ENCODE data around the gene AWAT1. TPM values are rescaled to one million over a fixed set of nuclear protein-coding genes. Genes with fewer than 3 reads are reported as not detected.
"Not testable (repeated sequence)": the region's sequence is repeated elsewhere in the genome, so short reads cannot be mapped to it uniquely, and the experiment has no call there.

The AWAT1 gene
- total RNA-seq, 2 donors from 2014 or later: not detected

DNA sequence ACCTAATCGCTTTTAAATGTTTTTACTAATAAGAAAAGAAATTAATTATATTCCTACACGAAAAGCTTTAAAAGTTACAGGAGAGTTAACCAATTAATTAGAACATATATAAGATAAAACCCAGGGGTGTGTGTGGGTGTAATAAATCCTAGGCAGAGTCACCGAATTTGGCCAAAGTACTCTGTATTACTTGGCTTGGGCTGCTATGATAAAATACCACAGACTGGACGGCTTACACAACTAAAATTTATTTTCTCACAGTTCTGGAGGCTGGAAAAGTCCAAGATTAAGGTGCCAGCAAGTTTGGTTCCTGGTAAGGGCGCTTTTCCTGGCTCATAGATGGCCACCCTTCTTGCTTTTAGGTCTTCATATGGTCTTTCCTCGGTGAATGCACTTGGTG, 10.4 kb downstream of the AWAT1 start:
- ATAC-seq (replicated peaks in 1 of 2) (no peak), DNase-seq (no peak)
- no peaks in the 10 kb centered on the region for H3K36me3 Mint-ChIP-seq (ENCODE audit: insufficient read depth in 2 of 2)
- H3K27ac Mint-ChIP-seq: no peak overlapping the region
- peaks cover 20% of the 10 kb centered on the region for H3K27me3 Mint-ChIP-seq (ENCODE audit: low read depth)
- H3K9me3 Mint-ChIP-seq: no peaks in the 10 kb centered on the region
- no peak overlapping the region for H3K4me3 Mint-ChIP-seq
- peaks cover 6% of the 10 kb centered on the region for H3K4me1 Mint-ChIP-seq (ENCODE audit: low read depth)

DNA sequence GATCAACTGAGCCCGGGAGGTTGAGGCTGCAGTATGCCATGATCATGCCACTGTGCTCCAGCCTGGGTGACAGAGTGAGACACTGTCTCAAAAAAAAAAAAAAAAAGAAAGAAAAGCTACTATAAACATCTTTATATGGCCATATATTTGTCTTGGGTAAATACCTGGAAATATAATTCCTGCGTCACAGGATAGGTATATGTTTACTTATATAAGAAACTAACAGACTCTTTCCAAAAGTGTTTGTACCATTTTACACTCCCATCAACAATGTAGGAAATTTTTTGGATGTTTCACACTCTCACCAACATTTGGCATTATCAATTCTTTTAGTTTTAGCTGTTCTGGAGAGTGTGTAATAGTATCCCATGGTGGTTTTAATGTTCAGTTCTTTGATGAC, 12.8 kb downstream of the AWAT1 start:
- H3K27ac Mint-ChIP-seq: no peak overlapping the region
- H3K4me3 Mint-ChIP-seq: no peak overlapping the region
- ATAC-seq (replicated peaks in 1 of 2) (no peak), DNase-seq (no peak)
- peaks cover 22% of the 10 kb centered on the region for H3K27me3 Mint-ChIP-seq (ENCODE audit: low read depth)
- H3K36me3 Mint-ChIP-seq (ENCODE audit: insufficient read depth in 2 of 2): no peaks in the 10 kb centered on the region
- no peaks in the 10 kb centered on the region for H3K4me1 Mint-ChIP-seq (ENCODE audit: low read depth)
- no peaks in the 10 kb centered on the region for H3K9me3 Mint-ChIP-seq

DNA sequence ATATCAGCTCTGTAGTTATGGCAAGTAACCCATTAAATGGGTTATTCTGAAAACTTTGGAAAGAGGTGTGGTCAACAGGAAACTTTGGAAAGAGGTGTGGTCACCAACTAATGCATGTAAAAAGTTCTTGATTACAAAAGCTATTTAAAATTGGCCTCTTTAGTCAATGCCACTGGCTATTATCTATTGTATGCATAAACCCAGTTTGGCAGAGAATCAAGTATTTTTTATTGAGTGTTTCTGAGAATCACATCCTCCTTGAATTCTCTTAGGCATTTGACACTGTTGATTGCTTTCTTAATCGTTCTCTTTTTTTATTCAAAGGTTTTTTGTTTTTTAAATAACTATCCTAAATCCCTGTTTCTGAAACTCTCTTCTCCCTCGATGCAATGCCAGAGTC, 18.0 kb downstream of the AWAT1 start:
- peaks cover 19% of the 10 kb centered on the region for H3K4me1 Mint-ChIP-seq (ENCODE audit: low read depth)
- no peak overlapping the region for H3K4me3 Mint-ChIP-seq
- H3K27me3 Mint-ChIP-seq (ENCODE audit: low read depth): peaks cover 42% of the 10 kb centered on the region
- ATAC-seq (replicated peaks in 1 of 2): no peak
- peaks cover 2 to 6% of the 10 kb centered on the region in 2 donors for H3K9me3 Mint-ChIP-seq
- no peak for DNase-seq
- H3K36me3 Mint-ChIP-seq (ENCODE audit: insufficient read depth in 2 of 2): peaks cover 1 to 8% of the 10 kb centered on the region in 2 donors
- no peak overlapping the region for H3K27ac Mint-ChIP-seq

DNA sequence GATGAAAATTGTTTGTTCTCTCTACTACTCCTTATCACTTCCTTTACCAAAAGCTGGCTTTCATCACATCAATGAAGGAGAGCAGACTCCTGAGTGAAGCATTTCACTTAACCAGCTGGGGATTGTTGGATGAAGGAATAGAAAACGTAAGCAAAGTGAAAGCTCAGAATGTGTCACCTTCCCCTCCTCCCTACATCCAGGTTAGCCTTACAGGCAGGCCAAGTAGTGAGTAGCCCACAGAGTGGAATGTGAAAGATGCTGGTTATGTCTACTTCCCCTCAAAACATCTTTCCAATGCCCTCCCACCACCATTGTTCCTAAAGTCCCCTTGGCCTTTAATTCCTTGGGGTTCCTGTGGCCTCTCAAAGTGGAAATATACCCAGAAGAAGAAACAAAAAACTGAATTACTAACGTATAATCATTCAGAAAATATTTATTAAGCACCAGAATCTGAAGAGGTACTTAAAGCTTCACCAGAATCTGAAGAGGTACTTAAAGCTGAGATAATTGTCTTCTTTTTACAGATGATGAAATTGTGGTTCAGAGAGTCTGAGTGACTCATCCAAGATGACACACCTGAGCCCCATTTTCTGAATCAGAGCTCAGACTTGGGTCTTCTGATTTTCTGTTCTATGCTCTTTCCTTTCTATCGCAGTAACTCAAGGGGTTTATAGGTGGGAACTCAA, 19.1 kb downstream of the AWAT1 start:
- H3K9me3 Mint-ChIP-seq: peaks cover 2 to 6% of the 10 kb centered on the region in 2 donors
- H3K4me1 Mint-ChIP-seq (ENCODE audit: low read depth): peaks cover 19% of the 10 kb centered on the region
- peak overlapping the region; percentile 97 for H3K27ac Mint-ChIP-seq
- ATAC-seq (replicated peaks in 1 of 2): peak; percentile 93 to 94
- peak; percentile 12 to 36 for DNase-seq
- H3K27me3 Mint-ChIP-seq (ENCODE audit: low read depth): peaks cover 42% of the 10 kb centered on the region
- H3K4me3 Mint-ChIP-seq: peak overlapping the region; percentile 38 to 78
- peaks cover 1 to 8% of the 10 kb centered on the region in 2 donors for H3K36me3 Mint-ChIP-seq (ENCODE audit: insufficient read depth in 2 of 2)

DNA sequence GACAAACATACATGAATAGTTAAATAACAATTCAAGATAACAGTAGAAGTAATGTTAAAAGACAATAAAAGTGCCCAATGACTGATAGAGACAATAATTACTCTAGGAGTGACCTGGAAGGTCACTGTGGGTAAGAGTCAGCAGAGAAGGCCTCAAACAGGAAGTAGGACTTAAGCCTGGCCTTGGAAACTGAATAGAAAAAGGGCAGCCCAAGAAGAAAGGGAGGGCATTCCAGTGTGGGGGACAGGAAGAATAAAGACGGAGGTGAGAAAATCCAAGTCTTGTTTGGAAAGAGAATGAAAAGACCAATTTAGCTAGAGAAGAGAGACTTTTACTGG, 19.6 kb downstream of the AWAT1 start:
- peak overlapping the region; percentile 97 for H3K27ac Mint-ChIP-seq
- peak overlapping the region; percentile 38 to 78 for H3K4me3 Mint-ChIP-seq
- peaks cover 2 to 6% of the 10 kb centered on the region in 2 donors for H3K9me3 Mint-ChIP-seq
- peaks cover 19% of the 10 kb centered on the region for H3K4me1 Mint-ChIP-seq (ENCODE audit: low read depth)
- H3K27me3 Mint-ChIP-seq (ENCODE audit: low read depth): peaks cover 42% of the 10 kb centered on the region
- H3K36me3 Mint-ChIP-seq (ENCODE audit: insufficient read depth in 2 of 2): peaks cover 1 to 10% of the 10 kb centered on the region in 2 donors
- no peak for DNase-seq
- ATAC-seq (replicated peaks in 1 of 2): peak; percentile 42 to 48

DNA sequence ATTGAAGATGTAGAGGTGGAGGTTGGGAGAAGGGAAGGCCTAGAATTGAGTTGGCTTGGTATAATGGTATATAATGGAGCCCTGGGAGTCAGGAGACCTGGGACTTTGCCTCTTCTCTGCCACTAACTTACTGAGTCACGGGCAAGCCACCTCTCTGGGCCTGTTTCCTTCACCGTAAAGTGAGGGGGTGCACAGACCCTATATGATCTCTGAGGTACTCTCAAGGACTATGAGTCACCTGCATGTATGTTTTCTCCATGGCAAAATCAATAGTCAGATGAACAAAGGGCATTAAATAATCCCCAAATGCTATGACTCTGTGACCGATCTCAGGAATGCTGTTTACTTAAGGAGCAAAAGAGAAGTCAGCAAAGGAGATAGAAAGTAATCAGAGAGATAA, 20.5 kb downstream of the AWAT1 start:
- H3K9me3 Mint-ChIP-seq: peaks cover 2 to 6% of the 10 kb centered on the region in 2 donors
- H3K36me3 Mint-ChIP-seq (ENCODE audit: insufficient read depth in 2 of 2): peaks cover 1 to 10% of the 10 kb centered on the region in 2 donors
- DNase-seq: no peak
- H3K4me3 Mint-ChIP-seq: no peak overlapping the region
- no peak for ATAC-seq (replicated peaks in 1 of 2)
- no peak overlapping the region for H3K27ac Mint-ChIP-seq
- peaks cover 19% of the 10 kb centered on the region for H3K4me1 Mint-ChIP-seq (ENCODE audit: low read depth)
- peaks cover 42% of the 10 kb centered on the region for H3K27me3 Mint-ChIP-seq (ENCODE audit: low read depth)

DNA sequence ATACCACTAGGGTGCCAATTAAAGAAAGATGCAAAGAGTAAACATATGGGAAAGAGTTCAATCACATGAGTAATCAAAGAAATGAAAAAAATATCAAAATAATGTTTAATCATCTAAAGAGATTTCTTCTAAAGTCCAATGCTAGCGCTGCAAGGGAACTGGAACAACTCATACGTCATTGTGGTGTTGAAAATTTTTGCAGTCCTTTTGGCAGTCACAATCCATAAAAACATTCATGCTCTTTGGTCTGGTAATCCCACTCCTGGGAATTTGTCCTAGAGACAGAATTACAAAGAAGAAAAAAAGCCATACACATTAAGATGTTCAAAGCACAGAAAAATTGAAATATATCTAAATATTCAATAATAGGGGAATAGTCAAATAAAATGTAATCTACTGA, 21.0 kb downstream of the AWAT1 start:
- Mint-ChIP-seq H3K4me3 (no peak overlapping the region), H3K27ac (no peak overlapping the region), H3K4me1 (ENCODE audit: low read depth) (peaks cover 19% of the 10 kb centered on the region), H3K27me3 (ENCODE audit: low read depth) (peaks cover 42% of the 10 kb centered on the region), H3K36me3 (ENCODE audit: insufficient read depth in 2 of 2) (peaks cover 1 to 10% of the 10 kb centered on the region in 2 donors), H3K9me3 (peaks cover 2 to 6% of the 10 kb centered on the region in 2 donors)
- ATAC-seq (replicated peaks in 1 of 2) (no peak), DNase-seq (no peak)

DNA sequence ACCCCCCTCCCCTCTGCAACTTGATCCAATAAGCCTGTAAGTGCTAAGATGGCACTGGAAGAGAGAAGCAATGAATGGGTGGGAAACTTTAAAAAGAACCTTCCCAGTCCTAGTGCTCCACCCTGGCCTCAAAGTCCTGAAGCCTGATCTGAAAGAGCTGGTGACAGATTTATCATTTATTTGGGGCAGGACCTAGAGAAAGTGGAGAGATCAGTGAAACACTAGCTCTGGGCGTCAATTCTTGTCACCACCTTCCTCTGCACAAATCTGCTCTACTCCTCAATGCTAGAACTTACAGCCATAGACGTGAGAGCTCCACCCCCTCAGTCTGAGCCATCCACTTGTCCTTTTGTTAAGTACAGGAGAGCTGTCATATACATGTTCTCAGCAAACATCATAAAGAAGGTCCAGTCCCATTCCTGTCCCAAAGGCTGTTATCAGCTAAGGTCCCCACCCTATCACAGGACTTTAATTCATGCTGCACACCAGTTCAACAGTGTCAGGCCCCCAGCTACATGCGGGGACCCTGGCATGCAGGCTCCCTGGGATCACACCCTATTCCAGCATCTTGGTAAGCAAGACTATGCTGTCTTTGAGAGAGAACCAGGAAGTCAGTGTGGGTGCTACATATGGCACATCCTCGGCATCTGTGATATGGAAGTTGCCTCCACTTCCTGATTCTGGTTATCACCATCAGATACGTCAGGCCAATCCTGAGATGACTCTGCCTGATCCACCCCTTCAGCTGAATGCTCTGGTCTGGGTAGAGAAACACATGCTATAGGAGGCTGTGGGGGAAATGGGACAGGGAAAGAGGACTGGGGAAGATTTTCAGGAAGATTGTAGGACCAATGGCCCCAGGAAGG, 23.2 kb downstream of the AWAT1 start:
- DNase-seq (no peak), ATAC-seq (replicated peaks in 1 of 2) (no peak)
- Mint-ChIP-seq H3K36me3 (ENCODE audit: insufficient read depth in 2 of 2) (peaks cover 1 to 10% of the 10 kb centered on the region in 2 donors), H3K27ac (no peak overlapping the region), H3K27me3 (ENCODE audit: low read depth) (peaks cover 32% of the 10 kb centered on the region), H3K4me1 (ENCODE audit: low read depth) (peaks cover 19% of the 10 kb centered on the region), H3K9me3 (peaks cover 2 to 6% of the 10 kb centered on the region in 2 donors), H3K4me3 (no peak overlapping the region)

DNA sequence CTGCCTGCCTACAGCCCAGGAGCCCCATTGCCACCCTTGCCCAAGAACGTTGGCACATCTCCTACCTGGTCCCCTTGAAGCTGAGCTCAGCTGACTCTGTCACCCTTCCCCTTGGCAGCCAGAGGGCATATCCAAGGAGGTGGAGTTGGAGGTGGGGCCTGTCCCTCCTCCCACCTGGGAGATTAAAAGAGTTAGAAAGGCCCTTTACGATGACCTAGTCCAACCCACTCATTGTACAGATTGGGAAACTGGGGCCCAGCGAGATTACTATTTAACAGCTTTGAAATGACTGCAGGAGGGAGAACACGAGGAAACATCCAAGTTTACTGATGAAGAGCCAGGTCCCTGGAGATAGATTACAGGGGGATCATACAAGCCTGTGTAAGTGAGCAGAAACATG, 25.6 kb downstream of the AWAT1 start, which contains the start of gene P2RY4:
Gene P2RY4, minus strand, starts transcription at position 101 of the 400 bp plus-strand sequence. CDS start 580 bp downstream, outside the sequence.
- DNase-seq (no peak), ATAC-seq (replicated peaks in 1 of 2) (no peak)
- Mint-ChIP-seq H3K9me3 (no peaks in the 10 kb centered on the region), H3K4me3 (no peak within 1 kb of the TSS), H3K27me3 (ENCODE audit: low read depth) (peaks cover 29% of the 10 kb centered on the region), H3K36me3 (ENCODE audit: insufficient read depth in 2 of 2) (peaks cover 0 to 2% of the 10 kb centered on the region in 2 donors), H3K27ac (no peak within 1 kb of the TSS), H3K4me1 (ENCODE audit: low read depth) (no peaks in the 10 kb centered on the region)

DNA sequence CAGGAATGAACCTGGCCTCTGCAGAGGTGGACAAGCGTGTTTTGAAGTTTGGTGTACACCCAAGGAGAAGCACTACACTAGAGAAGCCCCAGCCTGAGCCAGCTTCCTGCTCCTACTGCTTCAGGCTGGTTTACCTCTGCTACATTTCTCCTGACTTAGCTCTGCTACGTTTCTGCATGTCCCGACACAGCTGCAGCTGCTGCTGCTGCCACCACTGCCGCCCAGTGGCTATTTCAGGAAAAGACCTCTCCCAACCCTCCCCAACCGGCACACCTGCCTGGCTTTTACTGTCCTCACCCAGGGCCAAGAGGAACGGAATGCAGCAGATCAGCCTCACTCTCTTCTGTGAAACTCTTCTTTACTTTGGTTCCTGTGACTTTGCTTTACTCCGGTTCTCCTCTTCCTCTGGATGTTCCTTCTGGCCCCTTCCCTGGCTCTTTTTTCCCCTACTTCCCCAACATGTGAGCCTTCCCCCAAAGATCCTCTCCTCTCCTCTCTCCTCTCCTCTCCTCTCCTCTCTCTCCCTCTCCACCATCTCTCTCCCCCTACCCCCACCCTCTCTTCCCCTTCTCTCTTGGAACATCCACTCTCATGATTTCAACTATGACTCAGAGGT, 28.6 kb downstream of the AWAT1 start:
- peak; percentile 67 to 80 for ATAC-seq (replicated peaks in 1 of 2)
- peak; percentile 42 to 59 for DNase-seq

DNA sequence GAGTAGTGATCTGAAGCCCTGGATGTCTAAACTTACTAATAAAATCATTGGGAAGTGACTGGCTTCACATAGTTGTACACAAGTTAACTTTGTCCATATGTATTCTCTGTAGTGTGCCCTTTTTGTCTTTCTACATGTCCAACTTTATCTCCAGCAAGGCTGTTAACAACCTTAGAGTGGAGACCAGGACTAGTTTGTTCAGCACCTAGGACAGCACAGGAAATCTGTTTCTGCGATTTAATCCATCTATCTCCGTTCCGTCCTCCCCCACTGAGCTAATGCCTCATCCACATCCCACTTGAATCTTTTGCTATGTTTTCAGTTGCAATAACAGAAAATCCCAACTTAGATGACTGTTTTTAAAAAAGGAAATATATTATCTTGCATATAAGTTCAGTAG, 30.3 kb downstream of the AWAT1 start:
- H3K27ac Mint-ChIP-seq: no peak overlapping the region
- DNase-seq (no peak), ATAC-seq (replicated peaks in 1 of 2) (no peak)
- H3K36me3 Mint-ChIP-seq (ENCODE audit: insufficient read depth in 2 of 2): no peaks in the 10 kb centered on the region
- H3K9me3 Mint-ChIP-seq: no peaks in the 10 kb centered on the region
- no peaks in the 10 kb centered on the region for H3K4me1 Mint-ChIP-seq (ENCODE audit: low read depth)
- H3K27me3 Mint-ChIP-seq (ENCODE audit: low read depth): peaks cover 20% of the 10 kb centered on the region
- no peak overlapping the region for H3K4me3 Mint-ChIP-seq

More for the DNA sequence above, 28.6 kb downstream of the AWAT1 start:
- no peak overlapping the region for H3K27ac Mint-ChIP-seq
- peaks cover 16% of the 10 kb centered on the region for H3K27me3 Mint-ChIP-seq (ENCODE audit: low read depth)
- no peak overlapping the region for H3K4me3 Mint-ChIP-seq
- no peaks in the 10 kb centered on the region for H3K9me3 Mint-ChIP-seq
- no peaks in the 10 kb centered on the region for H3K4me1 Mint-ChIP-seq (ENCODE audit: low read depth)
- H3K36me3 Mint-ChIP-seq (ENCODE audit: insufficient read depth in 2 of 2): peaks cover 0 to 2% of the 10 kb centered on the region in 2 donors

DNA sequence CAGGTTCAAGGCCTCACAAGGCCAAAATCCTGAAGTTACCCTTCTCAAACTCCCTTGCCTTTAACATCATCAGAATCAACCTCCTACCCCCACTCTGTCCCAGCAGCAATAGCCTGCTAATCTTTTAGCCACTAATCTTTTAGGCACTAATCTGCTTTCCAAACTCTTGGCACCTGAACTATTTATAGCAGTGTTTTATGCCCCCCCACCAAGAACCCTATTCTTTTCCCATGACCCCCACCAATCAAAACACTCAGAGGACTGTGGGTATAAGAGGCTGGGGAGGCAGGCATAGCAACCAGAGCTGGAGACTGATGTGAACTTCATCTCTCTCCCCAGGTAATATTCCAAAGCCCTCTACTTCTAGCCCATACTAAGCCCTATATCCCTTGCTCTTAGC, 33.6 kb downstream of the AWAT1 start, which contains the start of gene ARR3:
Gene ARR3, plus strand, starts transcription at position 301 of the 400 bp plus-strand sequence. CDS start 1,052 bp downstream, outside the sequence.
- no peak within 1 kb of the TSS for H3K4me3 Mint-ChIP-seq

DNA sequence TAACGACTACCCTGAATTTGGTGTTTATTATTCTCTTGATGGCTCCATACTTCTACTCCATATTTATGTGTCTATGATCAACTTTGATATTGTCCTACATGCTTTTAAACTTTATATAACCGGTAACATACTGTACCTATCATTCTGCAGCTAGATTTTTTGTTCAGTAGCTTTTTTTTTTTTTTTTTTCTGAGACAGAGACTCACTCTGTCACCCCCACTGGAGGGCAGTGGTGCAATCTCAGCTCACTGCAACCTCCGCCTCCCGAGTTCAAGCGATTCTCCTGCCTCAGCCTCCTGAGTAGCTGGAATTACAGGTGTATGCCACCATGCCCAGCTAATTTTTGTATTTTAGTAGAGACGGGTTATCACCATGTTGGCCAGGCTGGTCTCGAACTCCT, 39.6 kb downstream of the AWAT1 start:
- H3K27me3 Mint-ChIP-seq (ENCODE audit: low read depth): peaks cover 13% of the 10 kb centered on the region
- not testable (repeated sequence) for H3K4me3 Mint-ChIP-seq; H3K36me3 Mint-ChIP-seq (ENCODE audit: insufficient read depth in 2 of 2); DNase-seq; ATAC-seq (replicated peaks in 1 of 2); H3K4me1 Mint-ChIP-seq (ENCODE audit: low read depth); H3K27ac Mint-ChIP-seq; H3K9me3 Mint-ChIP-seq

More for the DNA sequence above, 33.6 kb downstream of the AWAT1 start, which contains the start of gene ARR3:
- H3K4me1 Mint-ChIP-seq (ENCODE audit: low read depth): no peaks in the 10 kb centered on the region
- H3K36me3 Mint-ChIP-seq (ENCODE audit: insufficient read depth in 2 of 2): no peaks in the 10 kb centered on the region
- H3K27ac Mint-ChIP-seq: no peak within 1 kb of the TSS
- ATAC-seq (replicated peaks in 1 of 2) (no peak), DNase-seq (no peak)
- peaks cover 26% of the 10 kb centered on the region for H3K27me3 Mint-ChIP-seq (ENCODE audit: low read depth)
- H3K9me3 Mint-ChIP-seq: no peaks in the 10 kb centered on the region
